Central memory CD8-positive, alpha-beta T cell (primary cell): ENCODE data around the gene CNNM3.

Experiments used
- ATAC-seq: fragments of 150-1000 bp; cut with Tn5 transposase; replicated peaks from 2 replicates; pipeline ENCODE4 v1.10.0; 2022; ENCODE audit warnings: mild to moderate bottlenecking, moderate FRiP score, moderate number of reproducible peaks; ENCODE audit not compliant: poor library complexity, severe bottlenecking; ENCODE audit errors: extremely low read depth
- DNase-seq, 2 donors: peaks; one replicate each; pipeline ENCODE4 v3.0.0; 2021; ENCODE audit warnings: low spot score in 2 of 2
- H3K27ac Mint-ChIP-seq: one replicate; pipeline ENCODE4 v1.8.0; 2022; ENCODE audit warnings: low read depth, mild to moderate bottlenecking, moderate library complexity, mixed read lengths
- H3K27me3 Mint-ChIP-seq: one replicate; pipeline ENCODE4 v1.8.0; 2022; ENCODE audit warnings: mixed read lengths
- H3K36me3 Mint-ChIP-seq: one replicate; pipeline ENCODE4 v1.8.0; 2022; ENCODE audit warnings: mild to moderate bottlenecking, moderate library complexity, mixed read lengths; ENCODE audit not compliant: insufficient read depth
- H3K4me1 Mint-ChIP-seq: one replicate; pipeline ENCODE4 v1.8.0; 2022; ENCODE audit warnings: mixed read lengths
- H3K4me3 Mint-ChIP-seq: one replicate; pipeline ENCODE4 v1.8.0; 2022; ENCODE audit warnings: mild to moderate bottlenecking, moderate library complexity, mixed read lengths
- H3K9me3 Mint-ChIP-seq: one replicate; pipeline ENCODE4 v1.8.0; 2022; ENCODE audit warnings: mixed read lengths

Gene CNNM3

GRCh38 chr2:96841701-96842495 is 25.8 kb downstream of the CNNM3 start:
- Mint-ChIP-seq H3K27me3 (no peaks in the 10 kb centered on the region), H3K9me3 (no peaks in the 10 kb centered on the region), H3K4me3 (no peak overlapping the region), H3K36me3 (peaks cover 14% of the 10 kb centered on the region), H3K4me1 (peaks cover 24% of the 10 kb centered on the region), H3K27ac (peak overlapping the region; percentile 73)
- ATAC-seq (no peak), DNase-seq (no peak)

DNA sequence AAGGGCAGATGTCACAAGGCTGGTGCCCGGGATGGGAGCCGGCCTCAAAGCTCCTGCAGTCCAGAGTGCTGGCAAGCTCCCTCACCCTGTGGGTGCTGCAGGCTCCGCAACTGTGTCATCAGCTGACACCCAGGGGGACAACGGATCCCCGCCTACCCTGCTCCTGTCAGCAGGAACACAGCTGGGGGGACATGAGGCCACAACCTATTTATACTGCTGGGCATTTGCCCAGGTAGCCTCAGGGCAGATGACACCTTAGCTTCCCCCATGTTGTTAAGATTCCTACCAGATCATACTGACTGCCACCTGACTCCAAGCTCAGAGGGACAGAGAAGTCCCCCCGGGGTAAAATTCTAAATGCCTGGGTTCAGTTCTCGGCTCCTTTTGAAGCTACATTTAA is 26.5 kb downstream of the CNNM3 start:
- H3K4me1 Mint-ChIP-seq = peaks cover 24% of the 10 kb centered on the region

DNA sequence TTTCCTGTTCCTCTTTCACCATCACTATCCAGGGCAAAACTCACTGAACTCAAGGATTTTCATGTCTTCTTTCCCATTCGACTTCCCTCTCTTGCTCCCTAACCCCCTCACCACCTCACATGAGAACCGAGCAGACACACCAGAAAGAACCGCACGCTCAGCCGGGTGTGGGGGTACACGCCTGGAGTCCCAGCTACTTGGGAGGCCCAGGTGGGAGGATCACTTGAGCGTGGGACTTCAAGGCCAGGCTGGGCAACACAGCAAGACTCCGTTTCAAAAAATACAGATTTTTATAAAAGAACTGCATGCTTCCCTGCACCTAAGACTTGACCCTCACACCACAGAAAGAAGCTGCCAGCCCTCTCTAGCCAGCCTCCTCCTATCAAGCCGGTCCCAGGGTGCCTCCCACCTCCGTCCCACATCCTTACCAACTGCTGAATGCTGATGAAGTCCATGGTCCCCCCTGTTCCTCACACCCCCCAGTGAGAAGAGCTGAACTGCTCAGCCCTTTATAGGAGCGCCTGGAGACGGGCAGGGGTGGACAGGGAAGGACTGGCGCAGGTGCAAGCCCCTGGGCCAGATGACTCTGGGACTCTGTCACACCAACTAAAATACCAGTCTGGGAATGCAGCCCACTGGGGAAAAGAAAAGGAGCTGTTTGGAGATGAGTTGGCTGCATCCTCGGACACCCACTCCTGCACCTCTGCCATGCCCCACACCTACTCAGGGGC is 27.6 kb downstream of the CNNM3 start, which contains the start of gene ANKRD23:
ANKRD23 (minus strand) TSS at position 484 of the 731 bp plus-strand sequence; CDS start at position 455, 29 bp downstream.
- no peak within 1 kb of the TSS for H3K27ac Mint-ChIP-seq
- peaks cover 24% of the 10 kb centered on the region for H3K36me3 Mint-ChIP-seq
- ATAC-seq (no peak), DNase-seq (no peak)
- peaks cover 24% of the 10 kb centered on the region for H3K4me1 Mint-ChIP-seq
- H3K27me3 Mint-ChIP-seq = no peaks in the 10 kb centered on the region
- H3K9me3 Mint-ChIP-seq = no peaks in the 10 kb centered on the region
- H3K4me3 Mint-ChIP-seq = no peak within 1 kb of the TSS

More for the DNA sequence above, 26.5 kb downstream of the CNNM3 start:
- Mint-ChIP-seq H3K9me3 (no peaks in the 10 kb centered on the region), H3K36me3 (peaks cover 20% of the 10 kb centered on the region), H3K4me3 (no peak overlapping the region), H3K27ac (peak overlapping the region; percentile 73), H3K27me3 (no peaks in the 10 kb centered on the region)
- DNase-seq (no peak), ATAC-seq (no peak)

DNA sequence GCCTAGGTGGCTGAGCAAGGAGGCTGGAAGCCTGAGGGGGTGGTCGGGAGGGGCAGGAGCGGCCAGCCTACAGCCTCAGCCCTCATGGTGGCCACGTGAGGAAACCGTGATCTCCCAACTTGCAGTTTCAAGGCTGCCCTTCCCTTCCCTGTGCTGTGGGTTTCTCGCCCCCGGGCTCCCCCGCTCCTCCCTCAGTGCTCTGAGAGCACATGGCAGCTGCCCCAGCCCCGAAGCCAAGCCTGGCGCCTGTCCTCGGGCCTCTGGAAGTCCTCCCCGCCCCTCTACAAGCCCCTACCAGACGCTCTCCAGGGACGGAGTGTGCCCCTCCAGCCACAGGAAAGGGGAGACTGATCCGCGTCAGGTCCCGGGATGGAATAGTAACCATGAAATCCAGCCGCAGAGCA is 28.3 kb downstream of the CNNM3 start:
- Mint-ChIP-seq H3K9me3 (no peaks in the 10 kb centered on the region), H3K27ac (no peak overlapping the region), H3K27me3 (no peaks in the 10 kb centered on the region), H3K36me3 (peaks cover 21% of the 10 kb centered on the region), H3K4me3 (no peak overlapping the region), H3K4me1 (peaks cover 20% of the 10 kb centered on the region)
- DNase-seq (no peak), ATAC-seq (no peak)

GRCh38 chr2:96846825-96847224 is 30.8 kb downstream of the CNNM3 start:
- H3K4me3 Mint-ChIP-seq = no peak overlapping the region
- H3K9me3 Mint-ChIP-seq = no peaks in the 10 kb centered on the region
- no peak overlapping the region for H3K27ac Mint-ChIP-seq
- H3K36me3 Mint-ChIP-seq = peaks cover 39% of the 10 kb centered on the region
- ATAC-seq (no peak), DNase-seq (no peak)
- peaks cover 9% of the 10 kb centered on the region for H3K4me1 Mint-ChIP-seq
- no peaks in the 10 kb centered on the region for H3K27me3 Mint-ChIP-seq

DNA sequence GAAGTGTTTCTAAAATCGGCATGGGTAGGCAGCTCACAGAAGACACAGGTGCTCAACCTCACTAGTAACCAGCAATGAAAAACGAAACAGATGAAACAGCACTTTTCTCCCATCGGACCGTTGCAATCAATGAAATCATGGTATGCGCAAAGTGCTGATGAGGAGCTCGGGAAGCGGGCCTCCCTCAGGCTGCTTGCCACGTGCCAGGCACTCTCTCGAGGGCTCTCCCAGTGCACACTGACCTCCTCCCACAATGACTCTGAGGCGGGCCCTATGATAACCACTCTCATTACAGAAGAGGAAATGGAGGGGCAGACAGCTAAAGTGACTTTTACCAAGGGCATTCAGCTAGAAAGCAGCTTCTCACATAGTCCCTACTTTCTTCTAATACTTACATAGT is 31.5 kb downstream of the CNNM3 start:
- Mint-ChIP-seq H3K36me3 (peaks cover 44% of the 10 kb centered on the region), H3K27ac (no peak overlapping the region), H3K4me1 (peaks cover 9% of the 10 kb centered on the region), H3K9me3 (no peaks in the 10 kb centered on the region), H3K27me3 (no peaks in the 10 kb centered on the region), H3K4me3 (no peak overlapping the region)
- ATAC-seq = no peak
- DNase-seq = no peak

DNA sequence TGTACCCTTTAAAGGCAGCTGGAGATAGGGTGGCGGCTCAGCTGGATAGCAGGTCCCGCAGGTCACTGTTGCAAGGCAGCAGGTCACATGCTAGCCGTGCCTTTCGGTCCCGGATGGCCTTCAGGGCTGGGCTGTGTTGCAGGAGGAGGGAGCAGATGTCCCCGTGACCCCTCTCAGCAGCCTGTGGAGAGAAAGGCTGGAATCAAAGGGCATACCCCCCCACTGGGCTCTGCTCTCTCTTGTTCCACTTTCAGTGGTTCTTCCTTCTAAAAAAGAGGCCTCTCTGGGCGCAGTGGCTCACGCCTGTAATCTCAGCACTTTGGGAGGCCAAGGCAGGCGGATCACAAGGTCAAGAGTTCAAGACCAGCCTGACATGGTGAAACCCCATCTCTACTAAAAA is 32.2 kb downstream of the CNNM3 start:
- no peak overlapping the region for H3K4me3 Mint-ChIP-seq
- peaks cover 49% of the 10 kb centered on the region for H3K36me3 Mint-ChIP-seq

DNA sequence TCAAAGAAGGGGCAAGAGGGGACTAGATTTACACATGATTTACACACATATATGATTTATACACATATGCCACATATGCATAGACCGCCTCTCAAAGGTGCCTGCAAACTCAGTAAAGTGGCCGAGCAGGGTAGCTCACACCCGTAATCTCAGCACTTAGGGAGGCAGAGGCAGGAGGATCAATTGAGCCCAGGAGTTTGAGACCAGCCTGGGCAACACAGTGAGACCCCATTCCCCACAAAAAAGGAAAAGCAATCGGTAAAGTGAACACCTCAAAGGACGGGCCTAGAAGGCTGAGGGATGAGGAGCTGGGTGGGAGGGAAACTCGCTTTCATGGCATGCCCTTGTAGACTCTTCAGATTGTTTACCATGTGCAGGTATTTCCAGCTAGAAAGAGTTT is 36.6 kb downstream of the CNNM3 start:
- H3K27ac Mint-ChIP-seq = no peak overlapping the region

More for the DNA sequence above, 32.2 kb downstream of the CNNM3 start:
- ATAC-seq (no peak), DNase-seq (no peak)
- H3K4me1 Mint-ChIP-seq = peaks cover 7% of the 10 kb centered on the region
- no peaks in the 10 kb centered on the region for H3K9me3 Mint-ChIP-seq
- no peak overlapping the region for H3K27ac Mint-ChIP-seq
- H3K27me3 Mint-ChIP-seq = no peaks in the 10 kb centered on the region

DNA sequence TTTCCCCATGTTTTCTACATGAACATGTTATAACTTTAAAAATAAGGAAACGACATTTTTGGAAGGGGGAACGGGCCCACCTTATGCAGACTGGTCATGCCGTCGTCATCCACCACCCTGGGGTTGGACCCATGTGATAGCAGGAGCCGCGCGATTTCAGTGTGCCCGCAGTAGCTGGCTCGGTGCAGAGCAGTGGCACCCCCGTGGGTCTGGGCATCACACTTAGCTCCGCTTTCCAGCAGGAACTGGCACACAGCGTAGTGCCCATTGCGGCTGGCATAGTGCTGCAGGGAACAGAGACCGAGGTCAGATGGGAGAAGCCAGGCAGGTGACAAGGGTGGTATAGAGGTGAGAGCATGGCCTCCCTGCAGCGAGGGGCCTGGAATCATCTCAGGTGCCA is 37.3 kb downstream of the CNNM3 start:
- Mint-ChIP-seq H3K4me3 (no peak overlapping the region), H3K27ac (no peak overlapping the region), H3K36me3 (peaks cover 47% of the 10 kb centered on the region), H3K4me1 (peaks cover 26% of the 10 kb centered on the region), H3K9me3 (no peaks in the 10 kb centered on the region), H3K27me3 (no peaks in the 10 kb centered on the region)
- DNase-seq (no peak), ATAC-seq (no peak)

More for the DNA sequence above, 36.6 kb downstream of the CNNM3 start:
- H3K27me3 Mint-ChIP-seq = no peaks in the 10 kb centered on the region
- ATAC-seq = no peak
- H3K9me3 Mint-ChIP-seq = no peaks in the 10 kb centered on the region
- no peak for DNase-seq
- no peak overlapping the region for H3K4me3 Mint-ChIP-seq
- peaks cover 25% of the 10 kb centered on the region for H3K4me1 Mint-ChIP-seq
- peaks cover 46% of the 10 kb centered on the region for H3K36me3 Mint-ChIP-seq

GRCh38 chr2:96856776-96857666 is 41.0 kb downstream of the CNNM3 start:
- ATAC-seq (no peak), DNase-seq (no peak)
- Mint-ChIP-seq H3K27me3 (no peaks in the 10 kb centered on the region), H3K9me3 (no peaks in the 10 kb centered on the region), H3K36me3 (peaks cover 39% of the 10 kb centered on the region), H3K4me1 (peaks cover 44% of the 10 kb centered on the region), H3K4me3 (peak overlapping the region; percentile 78), H3K27ac (peak overlapping the region; percentile 73)

GRCh38 chr2:96857667-96858372 is 41.8 kb downstream of the CNNM3 start, which contains the start of gene ANKRD39:
TSS of gene ANKRD39 (minus strand) at chr2:96858016. CDS start at chr2:96857987, 29 bp downstream.
- DNase-seq (peak; percentile 98), ATAC-seq (peak; percentile 92)
- Mint-ChIP-seq H3K27me3 (no peaks in the 10 kb centered on the region), H3K4me3 (peak within 1 kb of the TSS; percentile 78), H3K36me3 (peaks cover 35% of the 10 kb centered on the region), H3K9me3 (no peaks in the 10 kb centered on the region), H3K27ac (peak within 1 kb of the TSS; percentile 73), H3K4me1 (peaks cover 44% of the 10 kb centered on the region)
